SU-DHL-6 (cell line): Measurements from ENCODE around the gene DNM1.

Source experiments
- H2AFZ ChIP-seq: fragments of 200-600 bp; sonication (generic); 2 replicates; pipeline ENCODE4 v1.6.1; 2014; ENCODE audit warnings: low read depth, mild to moderate bottlenecking, moderate library complexity, mixed read lengths, antibody characterized with exemption, low read length; ENCODE audit not compliant: severe bottlenecking
- H3F3A ChIP-seq: fragments of 200-600 bp; shearing (Covaris generic); 2 replicates; pipeline ENCODE4 v1.6.0; 2016; ENCODE audit warnings: antibody characterized with exemption, mild to moderate bottlenecking; ENCODE audit not compliant: insufficient read depth
- H3K27ac ChIP-seq: fragments of 200-600 bp; sonication (generic); 2 replicates; pipeline ENCODE4 v1.5.1; 2016; ENCODE audit warnings: low read depth, mild to moderate bottlenecking, low read length, moderate library complexity, mixed read lengths
- H3K27me3 ChIP-seq: fragments of 200-600 bp; sonication (generic), shearing (Covaris generic); 2 replicates; pipeline ENCODE4 v1.6.0; 2014; ENCODE audit warnings: mild to moderate bottlenecking, low read length
- H3K36me3 ChIP-seq: fragments of 200-600 bp; sonication (generic); 2 replicates; pipeline ENCODE4 v1.6.1; 2014; ENCODE audit warnings: mild to moderate bottlenecking, low read length, mixed read lengths
- H3K4me2 ChIP-seq: fragments of 300-600, 200-600 bp; shearing (Covaris generic), sonication (generic); 2 replicates; pipeline ENCODE4 v1.6.0; 2014; ENCODE audit warnings: low read length, low read depth, mild to moderate bottlenecking; ENCODE audit not compliant: poor library complexity, severe bottlenecking
- H3K4me3 ChIP-seq: fragments of 200-600 bp; sonication (generic); 2 replicates; pipeline ENCODE4 v1.5.1; 2014; ENCODE audit warnings: antibody characterized with exemption, low read length, mild to moderate bottlenecking, mixed read lengths; ENCODE audit not compliant: insufficient read depth, poor library complexity, severe bottlenecking
- H3K79me2 ChIP-seq: fragments of 200-600 bp; sonication (generic); 2 replicates; pipeline ENCODE4 v1.6.1; 2014; ENCODE audit warnings: mild to moderate bottlenecking, low read length, moderate library complexity; ENCODE audit not compliant: insufficient read depth
- H3K9ac ChIP-seq: fragments of 200-600 bp; sonication (generic); 2 replicates; pipeline ENCODE4 v1.7.0; 2014; ENCODE audit warnings: mild to moderate bottlenecking, low read length
- H3K9me2 ChIP-seq: fragments of 200-600 bp; sonication (generic); replicated peaks from 2 replicates; pipeline ENCODE4 v1.6.1; 2014; ENCODE audit warnings: low read length; ENCODE audit not compliant: insufficient read depth
- H3K9me3 ChIP-seq: fragments of 200-600 bp; sonication (generic); 2 replicates; pipeline ENCODE4 v1.6.1; 2014; ENCODE audit warnings: low read length, mixed read lengths; ENCODE audit not compliant: insufficient read depth
- H4K20me1 ChIP-seq: fragments of 200-600 bp; sonication (generic); 2 replicates; pipeline ENCODE4 v1.6.1; 2014; ENCODE audit warnings: low read depth, mild to moderate bottlenecking, antibody characterized with exemption, low read length, moderate library complexity, mixed read lengths
- EZH2phosphoT487 ChIP-seq: fragments of 200-600 bp; sonication (generic), shearing (Covaris generic); conservative IDR thresholded peaks from 2 replicates; pipeline ENCODE4 v1.6.1; 2018; ENCODE audit warnings: mild to moderate bottlenecking, antibody characterized with exemption, low read length, moderate library complexity, mixed read lengths
- TF ChIP-seq, protein P1 (sequence below): fragments of 200-600 bp; sonication (generic); IDR thresholded peaks from one replicate; pipeline ENCODE4 v1.5.1; 2017; ENCODE audit warnings: antibody characterized with exemption, mild to moderate bottlenecking, low read length, moderate library complexity; ENCODE audit not compliant: insufficient read depth, poor library complexity, severe bottlenecking

The DNM1 gene

GRCh38 chr9:128280084-128280622 is 77.0 kb downstream of the DNM1 start:
- Histone ChIP-seq H3K27ac (no peak overlapping the region), H3K27me3 (no peaks in the 10 kb centered on the region), H3K9me2 (no peaks in the 10 kb centered on the region), H3K4me3 (no peak overlapping the region), H3K9me3 (no peaks in the 10 kb centered on the region), H3K79me2 (peaks cover 2% of the 10 kb centered on the region), H3K9ac (no peak overlapping the region), H2AFZ (no peak overlapping the region), H3K36me3 (no peaks in the 10 kb centered on the region), H4K20me1 (no peaks in the 10 kb centered on the region), H3K4me2 (no peak overlapping the region), H3F3A (no peaks in the 10 kb centered on the region)
- TF ChIP-seq EZH2phosphoT487, result no peak
- TF ChIP-seq, protein P1, sequence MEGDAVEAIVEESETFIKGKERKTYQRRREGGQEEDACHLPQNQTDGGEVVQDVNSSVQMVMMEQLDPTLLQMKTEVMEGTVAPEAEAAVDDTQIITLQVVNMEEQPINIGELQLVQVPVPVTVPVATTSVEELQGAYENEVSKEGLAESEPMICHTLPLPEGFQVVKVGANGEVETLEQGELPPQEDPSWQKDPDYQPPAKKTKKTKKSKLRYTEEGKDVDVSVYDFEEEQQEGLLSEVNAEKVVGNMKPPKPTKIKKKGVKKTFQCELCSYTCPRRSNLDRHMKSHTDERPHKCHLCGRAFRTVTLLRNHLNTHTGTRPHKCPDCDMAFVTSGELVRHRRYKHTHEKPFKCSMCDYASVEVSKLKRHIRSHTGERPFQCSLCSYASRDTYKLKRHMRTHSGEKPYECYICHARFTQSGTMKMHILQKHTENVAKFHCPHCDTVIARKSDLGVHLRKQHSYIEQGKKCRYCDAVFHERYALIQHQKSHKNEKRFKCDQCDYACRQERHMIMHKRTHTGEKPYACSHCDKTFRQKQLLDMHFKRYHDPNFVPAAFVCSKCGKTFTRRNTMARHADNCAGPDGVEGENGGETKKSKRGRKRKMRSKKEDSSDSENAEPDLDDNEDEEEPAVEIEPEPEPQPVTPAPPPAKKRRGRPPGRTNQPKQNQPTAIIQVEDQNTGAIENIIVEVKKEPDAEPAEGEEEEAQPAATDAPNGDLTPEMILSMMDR, result no peak

GRCh38 chr9:128282500-128282899 is 79.3 kb downstream of the DNM1 start:
- Histone ChIP-seq H3K27ac (no peak overlapping the region), H3K27me3 (no peaks in the 10 kb centered on the region), H4K20me1 (no peaks in the 10 kb centered on the region), H3K9me2 (no peaks in the 10 kb centered on the region), H3K4me3 (no peak overlapping the region), H3K36me3 (no peaks in the 10 kb centered on the region), H3K79me2 (no peaks in the 10 kb centered on the region), H3K9ac (no peak overlapping the region), H3K9me3 (no peaks in the 10 kb centered on the region), H3K4me2 (no peak overlapping the region), H3F3A (no peaks in the 10 kb centered on the region), H2AFZ (no peak overlapping the region)
- TF ChIP-seq, protein P1, result no peak
- no peak for TF ChIP-seq EZH2phosphoT487

- Histone ChIP-seq H3K27me3 (no peaks in the 10 kb centered on the region), H3K36me3 (no peaks in the 10 kb centered on the region), H2AFZ (no peak overlapping the region), H4K20me1 (no peaks in the 10 kb centered on the region), H3K4me2 (no peak overlapping the region), H3K4me3 (no peak overlapping the region), H3K9ac (no peak overlapping the region), H3K9me3 (no peaks in the 10 kb centered on the region), H3F3A (no peaks in the 10 kb centered on the region), H3K27ac (no peak overlapping the region), H3K9me2 (no peaks in the 10 kb centered on the region), H3K79me2 (no peaks in the 10 kb centered on the region)
- TF ChIP-seq, protein P1, result no peak
- no peak for TF ChIP-seq EZH2phosphoT487
Observed at GRCh38 chr9:128285033-128285784, 82.0 kb downstream of the DNM1 start.
